HepG2 (cell line): Measurements from ENCODE around the gene RBM15B. TPM values are rescaled to one million over a fixed set of nuclear protein-coding genes. Genes with fewer than 3 reads are reported as not detected.

Experiments used
- CENPT ChIP-seq: sonication (generic); formaldehyde crosslinking; IDR thresholded peaks from 2 replicates; pipeline ENCODE4 v1.8.0; 2022; ENCODE audit warnings: low read depth, mild to moderate bottlenecking, moderate library complexity, missing genetic modification reagents
- HMG20B ChIP-seq: conservative IDR thresholded peaks from 2 replicates; pipeline ENCODE4 v1.6.1; 2016; ENCODE audit warnings: missing genetic modification reagents, missing compliant biosample characterization
- ZBTB38 ChIP-seq: sonication (generic); formaldehyde crosslinking; IDR thresholded peaks from 2 replicates; pipeline ENCODE4 v1.5.1; 2020; ENCODE audit warnings: mild to moderate bottlenecking, missing genetic modification reagents
- ZNF547 ChIP-seq: sonication (generic); formaldehyde crosslinking; IDR thresholded peaks from 2 replicates; pipeline ENCODE4 v1.5.1; 2020; ENCODE audit warnings: mild to moderate bottlenecking, missing genetic modification reagents
- ZNF577 ChIP-seq: sonication (generic); formaldehyde crosslinking; IDR thresholded peaks from 2 replicates; pipeline ENCODE4 v1.4.0; 2020; ENCODE audit warnings: mild to moderate bottlenecking, low read depth, missing genetic modification reagents, borderline replicate concordance
- ZNF607 ChIP-seq: sonication (generic); formaldehyde crosslinking; IDR thresholded peaks from 2 replicates; pipeline ENCODE4 v1.5.1; 2020; ENCODE audit warnings: missing genetic modification reagents, mild to moderate bottlenecking, borderline replicate concordance
- ZSCAN9 ChIP-seq: IDR thresholded peaks from 2 replicates; pipeline ENCODE4 v1.6.1; 2016; ENCODE audit warnings: borderline replicate concordance
- polyA plus RNA-seq, 8 experiments: library from polyadenylated mRNA; depleted of rRNA in 3 of 8; stranded (reverse) in 7 of 8; unstranded in 1 of 8; fragments of >200 nt; fragmentation: Illumina TruSeq in 4 of 8; extraction: Trizol in 4 of 8; gene quantifications; 2 replicates each; pipeline versions ENCODE4 v1.2.1 to v1.2.3, GENCODE V29; 2011 to 2016; ENCODE audit warnings: low read depth in 4 of 8, missing spikeins in 1 of 8, mixed read lengths in 1 of 8; ENCODE audit not compliant: insufficient read depth in 1 of 8
- total RNA-seq, 5 experiments: library from RNA; depleted of rRNA; stranded (reverse); fragments of >200 nt; fragmentation: Illumina TruSeq; extraction: Trizol; gene quantifications; 2 replicates each; pipeline ENCODE4 v1.2.3, GENCODE V29; 2016; ENCODE audit warnings: low read depth in 1 of 5
- TF ChIP-seq, protein P1 (sequence below): sonication (generic); formaldehyde crosslinking; IDR thresholded peaks from 2 replicates; pipeline ENCODE4 v1.8.0; 2022; ENCODE audit warnings: low read depth, missing genetic modification reagents
- TF ChIP-seq, protein P2 (sequence below): sonication (generic); formaldehyde crosslinking; IDR thresholded peaks from 2 replicates; pipeline ENCODE4 v1.4.0; 2020; ENCODE audit warnings: mild to moderate bottlenecking, missing genetic modification reagents, borderline replicate concordance
- TF ChIP-seq, protein P3 (sequence below): sonication (generic); formaldehyde crosslinking; IDR thresholded peaks from 2 replicates; pipeline ENCODE4 v1.8.1; 2023; ENCODE audit warnings: mild to moderate bottlenecking, inconsistent platforms, moderate library complexity, missing genetic modification reagents, borderline replicate concordance

RBM15B gene
- total and polyA plus RNA-seq, 2 of the 13 experiments (the other 11 are each of a cell fraction or from before 2014, with no cell fraction given): 8.2 to 19.3 TPM

DNA sequence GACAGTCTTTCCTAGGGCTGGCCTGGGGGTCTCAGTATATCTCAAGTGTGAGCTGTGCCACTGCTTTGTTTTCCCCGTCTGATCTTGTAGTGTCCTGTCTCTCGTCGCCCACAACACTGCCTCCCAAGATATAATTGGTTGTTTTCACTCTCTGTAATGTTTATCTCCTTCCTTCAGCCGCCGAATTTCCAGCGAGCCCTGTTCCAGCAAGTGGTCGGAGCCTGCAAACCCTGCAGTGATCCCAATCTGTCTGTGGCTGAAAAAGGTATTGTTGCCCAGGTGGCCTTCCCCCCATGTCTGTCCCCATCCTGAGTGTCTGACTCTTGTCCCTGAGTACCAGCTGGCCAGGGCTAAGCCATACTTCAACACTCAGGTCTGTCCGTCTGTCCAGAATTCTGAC, 15.5 kb upstream of the RBM15B start (continued):
- TF ChIP-seq CENPT (CRISPR knock-in tag) (no peak), ZNF547 (CRISPR knock-in tag) (no peak), ZNF607 (CRISPR knock-in tag) (no peak), HMG20B (CRISPR knock-in tag) (no peak), ZNF577 (no peak), ZSCAN9 (no peak), ZBTB38 (CRISPR knock-in tag) (no peak)
- TF ChIP-seq, protein P1, sequence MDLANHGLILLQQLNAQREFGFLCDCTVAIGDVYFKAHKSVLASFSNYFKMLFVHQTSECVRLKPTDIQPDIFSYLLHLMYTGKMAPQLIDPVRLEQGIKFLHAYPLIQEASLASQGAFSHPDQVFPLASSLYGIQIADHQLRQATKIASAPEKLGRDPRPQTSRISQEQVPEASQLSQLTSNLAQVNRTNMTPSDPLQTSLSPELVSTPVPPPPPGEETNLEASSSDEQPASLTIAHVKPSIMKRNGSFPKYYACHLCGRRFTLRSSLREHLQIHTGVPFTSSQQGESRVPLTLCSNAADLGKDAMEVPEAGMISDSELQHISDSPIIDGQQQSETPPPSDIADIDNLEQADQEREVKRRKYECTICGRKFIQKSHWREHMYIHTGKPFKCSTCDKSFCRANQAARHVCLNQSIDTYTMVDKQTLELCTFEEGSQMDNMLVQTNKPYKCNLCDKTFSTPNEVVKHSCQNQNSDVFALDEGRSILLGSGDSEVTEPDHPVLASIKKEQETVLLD (CRISPR knock-in tag): no peak
- TF ChIP-seq, protein P2, sequence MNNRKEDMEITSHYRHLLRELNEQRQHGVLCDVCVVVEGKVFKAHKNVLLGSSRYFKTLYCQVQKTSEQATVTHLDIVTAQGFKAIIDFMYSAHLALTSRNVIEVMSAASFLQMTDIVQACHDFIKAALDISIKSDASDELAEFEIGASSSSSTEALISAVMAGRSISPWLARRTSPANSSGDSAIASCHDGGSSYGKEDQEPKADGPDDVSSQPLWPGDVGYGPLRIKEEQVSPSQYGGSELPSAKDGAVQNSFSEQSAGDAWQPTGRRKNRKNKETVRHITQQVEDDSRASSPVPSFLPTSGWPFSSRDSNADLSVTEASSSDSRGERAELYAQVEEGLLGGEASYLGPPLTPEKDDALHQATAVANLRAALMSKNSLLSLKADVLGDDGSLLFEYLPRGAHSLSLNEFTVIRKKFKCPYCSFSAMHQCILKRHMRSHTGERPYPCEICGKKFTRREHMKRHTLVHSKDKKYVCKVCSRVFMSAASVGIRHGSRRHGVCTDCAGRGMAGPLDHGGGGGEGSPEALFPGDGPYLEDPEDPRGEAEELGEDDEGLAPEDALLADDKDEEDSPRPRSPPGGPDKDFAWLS (CRISPR knock-in tag): no peak
- TF ChIP-seq, protein P3, sequence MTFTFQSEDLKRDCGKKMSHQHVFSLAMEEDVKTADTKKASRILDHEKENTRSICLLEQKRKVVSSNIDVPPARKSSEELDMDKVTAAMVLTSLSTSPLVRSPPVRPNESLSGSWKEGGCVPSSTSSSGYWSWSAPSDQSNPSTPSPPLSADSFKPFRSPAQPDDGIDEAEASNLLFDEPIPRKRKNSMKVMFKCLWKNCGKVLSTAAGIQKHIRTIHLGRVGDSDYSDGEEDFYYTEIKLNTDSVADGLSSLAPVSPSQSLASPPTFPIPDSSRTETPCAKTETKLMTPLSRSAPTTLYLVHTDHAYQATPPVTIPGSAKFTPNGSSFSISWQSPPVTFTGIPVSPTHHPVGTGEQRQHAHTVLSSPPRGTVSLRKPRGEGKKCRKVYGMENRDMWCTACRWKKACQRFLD: no peak
